ENCODE results near the gene CDKL5. TPM values are rescaled to one million over a fixed set of nuclear protein-coding genes. Genes with fewer than 3 reads are reported as not detected.

CDKL5 gene
- polyA plus RNA-seq, 2 of the 4 experiments (the other 2 are of a cell fraction), result 5.4 to 22.8 TPM

GRCh38 chrX:18465051-18465450 is 39.6 kb downstream of the CDKL5 start:
- Histone ChIP-seq H3K4me3 (no peak overlapping the region), H3K4me1 (peaks cover 17% of the 10 kb centered on the region), H3K27ac (no peak overlapping the region), H3K9me3 (no peaks in the 10 kb centered on the region), H3K4me2 (no peak overlapping the region)
- FAIRE-seq (peak; percentile 89), DNase-seq (ENCODE audit: low read depth in 1 of 2, low spot score in 1 of 2) (peak in 1 of 2 experiments; percentile 6), ATAC-seq (no peak)
- TF ChIP-seq HOXB13 (CRISPR knock-in tag; IDR thresholded peaks at IDR 0.05; ENCODE audit: low read depth) (no peak), HES2 (IDR thresholded peaks at IDR 0.05) (no peak), JUN (IDR thresholded peaks at IDR 0.05) (no peak), HDAC2 (IDR thresholded peaks at IDR 0.05) (no peak), HOXA7 (CRISPR knock-in tag; IDR thresholded peaks at IDR 0.05) (no peak), MAZ (IDR thresholded peaks at IDR 0.05; ENCODE audit: borderline replicate concordance, low read depth, low read length) (no peak), RNF2 (IDR thresholded peaks at IDR 0.05; ENCODE audit: borderline replicate concordance, low read depth) (no peak), ELK1 (IDR thresholded peaks at IDR 0.05; ENCODE audit: low read depth, low read length) (no peak)
- ChIA-PET CTCF (no interaction called here), POLR2A (no interaction called here)
- WGBS (ENCODE audit: missing lambda C conversion rate), result 49% methylated on average over 4 of the region's 4 CpGs

- peak; percentile 93 for FAIRE-seq
- WGBS (ENCODE audit: missing lambda C conversion rate), result 89% methylated on average over 4 of the region's 4 CpGs
- no peak overlapping the region for H3K4me2 ChIP-seq
- CTCF ChIA-PET, result no interaction called here
- TF ChIP-seq NFE2L2 (conservative IDR thresholded peaks at IDR 0.05; ENCODE audit: low read length) (no peak), POLR2A (IDR thresholded peaks at IDR 0.05; ENCODE audit: low read length) (no peak), ZSCAN20 (CRISPR knock-in tag; IDR thresholded peaks at IDR 0.05) (no peak), E2F6 (IDR thresholded peaks at IDR 0.05; ENCODE audit: borderline replicate concordance, low read depth) (no peak), REST (IDR thresholded peaks at IDR 0.05) (no peak), HOXB13 (CRISPR knock-in tag; IDR thresholded peaks at IDR 0.05; ENCODE audit: low read depth) (no peak), JUNB (IDR thresholded peaks at IDR 0.05) (no peak), USF2 (IDR thresholded peaks at IDR 0.05) (no peak), RAD21 (conservative IDR thresholded peaks at IDR 0.05 in 1 of 2, IDR thresholded peaks at IDR 0.05 in 1 of 2) (no peak), ELK1 (IDR thresholded peaks at IDR 0.05; ENCODE audit: low read depth, low read length) (no peak), BCL3 (IDR thresholded peaks at IDR 0.05) (no peak), ATOH8 (CRISPR knock-in tag; IDR thresholded peaks at IDR 0.05; ENCODE audit: low read depth) (no peak), CEBPB (IDR thresholded peaks at IDR 0.05) (no peak), MAX (IDR thresholded peaks at IDR 0.05) (no peak), HDAC2 (IDR thresholded peaks at IDR 0.05) (no peak), EHF (CRISPR knock-in tag; IDR thresholded peaks at IDR 0.05) (no peak), RFX5 (IDR thresholded peaks at IDR 0.05) (no peak), CBX8 (IDR thresholded peaks at IDR 0.05) (no peak)
- POLR2A ChIA-PET, result no interaction called here
- H3K27ac ChIP-seq, result no peak overlapping the region
- H3K4me1 ChIP-seq, result peaks cover 20% of the 10 kb centered on the region
- no peak for ATAC-seq
- DNase-seq (ENCODE audit: low read depth in 1 of 2, low spot score in 1 of 2), result no peak
- no peak overlapping the region for H3K4me3 ChIP-seq
- no peaks in the 10 kb centered on the region for H3K9me3 ChIP-seq
Measured at GRCh38 chrX:18468599-18468998, 43.2 kb downstream of the CDKL5 start.

All from A549 (cell line).